Prostate gland (tissue), 2 donors: ENCODE measurements around the gene NECTIN1. TPM values are rescaled to one million over a fixed set of nuclear protein-coding genes. Genes with fewer than 3 reads are reported as not detected.
"Not testable (repeated sequence)": the region's sequence is repeated elsewhere in the genome, so short reads cannot be mapped to it uniquely, and the experiment has no call there.

Experiments used
- DNase-seq: peaks from one replicate; pipeline ENCODE4 v3.0.0-alpha.2; 2019; ENCODE audit warnings: low spot score
- H3K27ac ChIP-seq, 2 donors: fragments of 200-600 bp; sonication (generic); 2 replicates each; pipeline ENCODE4 v1.5.1; 2017 to 2019
- H3K27me3 ChIP-seq: fragments of 200-600 bp; sonication (generic); replicated peaks from 2 replicates; pipeline ENCODE4 v1.5.1; 2019; ENCODE audit not compliant: insufficient read depth
- H3K36me3 ChIP-seq, 2 donors: fragments of 200-600 bp; sonication (generic); 1 replicate in 1 of 2; 2 replicates in 1 of 2; pipeline versions ENCODE4 v1.5.1 to v1.8.1; 2017 to 2019
- H3K4me1 ChIP-seq: fragments of 200-600 bp; sonication (generic); replicated peaks from 2 replicates; pipeline ENCODE4 v1.5.1; 2019
- H3K4me3 ChIP-seq, 2 donors: fragments of 200-600 bp; sonication (generic); 2 replicates each; pipeline ENCODE4 v1.5.1; 2017 to 2019
- H3K9me3 ChIP-seq: fragments of 200-600 bp; sonication (generic); 2 replicates; pipeline ENCODE4 v1.5.1; 2017
- POLR2A ChIP-seq: fragments of 450-650 bp; IDR thresholded peaks from one replicate; pipeline ENCODE4 v1.6.1; 2016; ENCODE audit warnings: antibody characterized with exemption, mild to moderate bottlenecking
- POLR2AphosphoS5 ChIP-seq: sonication (generic); formaldehyde crosslinking; IDR thresholded peaks from one replicate; pipeline ENCODE4 v1.6.1; 2017; ENCODE audit warnings: antibody characterized with exemption
- WGBS: methylation state at CpG from one replicate; pipeline ENCODE4 v1.1.5; 2018; 5-methylcytosine and 5-hydroxymethylcytosine counted together
- intact Hi-C: fragments of 100-400 bp; cut with DNase I; formaldehyde crosslinking; loops from one replicate; pipeline ENCODE4 v1.14.2; 2022
- total RNA-seq, 2 donors: library from RNA; depleted of rRNA; stranded (reverse); fragments of >200 nt; gene quantifications; one replicate each; pipeline ENCODE4 v1.1.0, GENCODE V29; 2016
- TF ChIP-seq, protein P1 (sequence below), 4 experiments: fragments of 200-600 bp in 2 of 4; fragments of 450-650 bp in 2 of 4; sonication (generic) in 2 of 4; IDR thresholded peaks; 1 replicate in 3 of 4; 2 replicates in 1 of 4; pipeline ENCODE4 v1.5.1; 2016 to 2019; ENCODE audit warnings: antibody characterized with exemption in 4 of 4, mild to moderate bottlenecking in 2 of 4, moderate library complexity in 2 of 4

Gene NECTIN1
- total RNA-seq, 2 donors from 2014 or later = 18.7 to 28.2 TPM

DNA sequence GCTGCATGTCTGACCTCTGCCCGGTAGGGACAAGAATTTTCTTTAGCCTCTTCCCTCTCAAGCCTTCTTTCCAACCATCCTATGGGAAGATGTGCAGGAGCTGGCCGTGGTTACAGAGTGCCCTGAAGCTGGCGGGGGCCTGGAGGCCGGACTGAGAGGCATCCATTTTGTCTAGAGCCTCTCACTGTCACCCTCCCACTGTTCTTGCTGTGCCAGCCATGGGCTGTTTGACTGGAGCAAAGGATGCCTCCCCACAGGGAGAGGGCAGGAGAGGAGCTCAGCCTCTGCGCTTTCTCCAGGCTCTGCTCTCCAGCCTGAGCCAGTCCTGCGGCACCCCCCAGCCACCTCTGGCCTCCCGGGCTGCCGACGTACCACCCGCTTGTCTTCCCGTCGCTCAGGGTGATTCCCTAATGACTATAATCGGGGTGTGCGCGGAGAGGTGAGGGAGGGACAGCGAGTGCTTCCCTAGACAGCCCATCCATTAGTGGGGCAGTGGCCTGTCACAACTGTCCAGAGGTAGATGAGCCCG is 123.8 kb downstream of the NECTIN1 start:
- no peaks in the 10 kb centered on the region for H3K36me3 ChIP-seq
- H3K9me3 ChIP-seq = no peaks in the 10 kb centered on the region
- H3K27ac ChIP-seq = no peak overlapping the region
- H3K4me1 ChIP-seq = no peaks in the 10 kb centered on the region
- peaks cover 3% of the 10 kb centered on the region for H3K27me3 ChIP-seq
- no peak for DNase-seq
- TF ChIP-seq, protein P1, sequence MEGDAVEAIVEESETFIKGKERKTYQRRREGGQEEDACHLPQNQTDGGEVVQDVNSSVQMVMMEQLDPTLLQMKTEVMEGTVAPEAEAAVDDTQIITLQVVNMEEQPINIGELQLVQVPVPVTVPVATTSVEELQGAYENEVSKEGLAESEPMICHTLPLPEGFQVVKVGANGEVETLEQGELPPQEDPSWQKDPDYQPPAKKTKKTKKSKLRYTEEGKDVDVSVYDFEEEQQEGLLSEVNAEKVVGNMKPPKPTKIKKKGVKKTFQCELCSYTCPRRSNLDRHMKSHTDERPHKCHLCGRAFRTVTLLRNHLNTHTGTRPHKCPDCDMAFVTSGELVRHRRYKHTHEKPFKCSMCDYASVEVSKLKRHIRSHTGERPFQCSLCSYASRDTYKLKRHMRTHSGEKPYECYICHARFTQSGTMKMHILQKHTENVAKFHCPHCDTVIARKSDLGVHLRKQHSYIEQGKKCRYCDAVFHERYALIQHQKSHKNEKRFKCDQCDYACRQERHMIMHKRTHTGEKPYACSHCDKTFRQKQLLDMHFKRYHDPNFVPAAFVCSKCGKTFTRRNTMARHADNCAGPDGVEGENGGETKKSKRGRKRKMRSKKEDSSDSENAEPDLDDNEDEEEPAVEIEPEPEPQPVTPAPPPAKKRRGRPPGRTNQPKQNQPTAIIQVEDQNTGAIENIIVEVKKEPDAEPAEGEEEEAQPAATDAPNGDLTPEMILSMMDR (IDR thresholded peaks at IDR 0.05) = no peak
- TF ChIP-seq POLR2AphosphoS5 (no peak), POLR2A (no peak)
- WGBS = 72% methylated on average over 16 of the region's 17 CpGs
- intact Hi-C loops = no loop called here
- no peak overlapping the region for H3K4me3 ChIP-seq

DNA sequence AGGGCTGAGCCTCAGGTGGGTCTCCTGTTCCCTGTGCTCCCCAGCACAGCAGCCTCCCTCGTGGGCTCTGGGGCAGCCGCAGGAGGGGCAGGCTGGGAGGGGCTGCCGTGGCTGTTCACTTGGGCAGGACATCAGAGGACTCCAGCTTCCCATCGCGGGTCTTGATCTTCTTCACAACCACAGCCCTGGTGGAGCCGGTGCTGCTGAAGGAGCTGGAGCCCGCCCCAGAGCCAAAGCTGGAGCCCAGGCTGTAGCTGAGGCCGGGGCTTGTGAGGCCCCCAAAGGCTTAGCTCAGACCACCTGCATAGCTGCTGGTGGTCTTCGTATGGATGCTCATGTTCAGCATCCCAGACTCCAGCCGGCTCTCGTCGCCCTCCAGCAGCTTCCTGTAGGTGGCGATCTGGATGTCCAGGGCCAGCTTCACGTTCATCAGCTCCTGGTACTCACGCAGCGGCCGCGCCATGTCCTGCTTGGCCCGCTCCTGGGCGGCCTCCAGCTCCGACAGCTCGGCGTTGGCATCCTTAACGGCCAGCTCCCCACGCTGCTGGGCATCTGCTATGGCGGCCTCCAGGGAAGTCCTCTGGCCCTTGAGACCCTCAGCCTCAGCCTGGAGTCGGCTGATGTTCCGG is 126.1 kb downstream of the NECTIN1 start:
- no peak overlapping the region for H3K27ac ChIP-seq
- no peaks in the 10 kb centered on the region for H3K9me3 ChIP-seq
- TF ChIP-seq, protein P1 (IDR thresholded peaks at IDR 0.05) = no peak
- no peak for TF ChIP-seq POLR2A
- TF ChIP-seq POLR2AphosphoS5 = no peak
- H3K4me3 ChIP-seq = no peak overlapping the region
- intact Hi-C loops = no loop called here
- WGBS = 87% methylated on average over 26 of the region's 28 CpGs
- no peaks in the 10 kb centered on the region for H3K4me1 ChIP-seq
- H3K36me3 ChIP-seq = no peaks in the 10 kb centered on the region
- DNase-seq = no peak
- H3K27me3 ChIP-seq = peaks cover 3% of the 10 kb centered on the region

DNA sequence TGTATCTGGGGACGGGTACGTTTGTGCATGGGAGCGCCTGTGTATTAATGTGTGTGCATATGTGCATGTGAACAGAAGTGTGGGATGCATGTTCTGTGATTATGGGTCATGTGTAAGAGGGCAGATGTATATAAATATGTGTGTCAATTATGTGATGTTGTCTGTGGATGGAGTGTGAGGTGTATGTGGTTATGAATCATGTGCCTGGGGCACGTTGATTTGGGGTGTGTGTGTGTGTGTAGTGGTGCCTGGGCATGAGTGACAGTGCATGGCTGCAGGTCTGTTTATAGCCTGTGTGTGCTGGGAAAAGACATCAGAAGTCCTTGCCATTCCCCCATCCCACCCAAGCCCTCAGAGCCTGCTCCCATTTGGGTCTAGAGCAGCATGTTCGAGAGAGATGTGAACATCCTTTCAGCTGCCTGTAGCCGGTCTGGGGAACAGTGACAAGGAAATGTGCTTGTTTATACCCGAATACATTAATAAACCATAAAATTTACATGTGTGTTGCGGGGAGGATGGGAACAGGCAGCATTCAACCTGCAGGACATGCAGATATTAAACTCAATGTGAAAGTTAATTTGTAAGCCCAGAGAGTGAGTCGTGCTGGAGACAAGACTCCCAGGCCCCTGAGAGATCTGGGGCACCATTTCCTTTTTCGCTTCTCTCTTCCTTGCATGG is 129.0 kb downstream of the NECTIN1 start:
- intact Hi-C loops = no loop called here
- Histone ChIP-seq H3K4me1 (no peaks in the 10 kb centered on the region), H3K27ac (no peak overlapping the region), H3K27me3 (peaks cover 3% of the 10 kb centered on the region), H3K4me3 (no peak overlapping the region), H3K36me3 (no peaks in the 10 kb centered on the region), H3K9me3 (no peaks in the 10 kb centered on the region)
- DNase-seq = no peak
- 69% methylated on average over 10 of the region's 10 CpGs for WGBS
- TF ChIP-seq POLR2AphosphoS5 (no peak), POLR2A (no peak)
- TF ChIP-seq, protein P1 (IDR thresholded peaks at IDR 0.05) = no peak

DNA sequence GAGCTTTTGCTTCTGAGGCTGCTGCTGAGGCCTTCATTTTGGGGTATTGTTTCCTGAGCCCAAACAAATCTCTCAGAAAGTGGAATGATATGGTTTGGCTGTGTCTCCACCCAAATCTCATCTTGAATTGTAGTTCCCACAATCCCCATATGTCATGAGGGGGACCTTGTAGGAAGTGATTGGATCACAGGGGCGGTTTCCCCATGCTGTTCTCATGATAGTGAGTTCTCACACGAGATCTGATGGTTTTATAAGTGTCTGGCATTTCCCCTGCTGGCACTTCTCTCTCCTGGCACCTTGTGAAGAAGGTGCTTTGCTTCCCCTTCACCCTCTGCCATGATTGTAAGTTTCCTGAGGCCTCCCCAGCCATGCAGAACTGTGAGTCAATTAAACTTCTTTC is 133.1 kb downstream of the NECTIN1 start:
- WGBS = 61% methylated on average over 2 of the region's 2 CpGs
- H3K27me3 ChIP-seq, H3K4me1 ChIP-seq, DNase-seq, intact Hi-C loops, H3K9me3 ChIP-seq, H3K36me3 ChIP-seq, H3K4me3 ChIP-seq, H3K27ac ChIP-seq: not testable (repeated sequence)

DNA sequence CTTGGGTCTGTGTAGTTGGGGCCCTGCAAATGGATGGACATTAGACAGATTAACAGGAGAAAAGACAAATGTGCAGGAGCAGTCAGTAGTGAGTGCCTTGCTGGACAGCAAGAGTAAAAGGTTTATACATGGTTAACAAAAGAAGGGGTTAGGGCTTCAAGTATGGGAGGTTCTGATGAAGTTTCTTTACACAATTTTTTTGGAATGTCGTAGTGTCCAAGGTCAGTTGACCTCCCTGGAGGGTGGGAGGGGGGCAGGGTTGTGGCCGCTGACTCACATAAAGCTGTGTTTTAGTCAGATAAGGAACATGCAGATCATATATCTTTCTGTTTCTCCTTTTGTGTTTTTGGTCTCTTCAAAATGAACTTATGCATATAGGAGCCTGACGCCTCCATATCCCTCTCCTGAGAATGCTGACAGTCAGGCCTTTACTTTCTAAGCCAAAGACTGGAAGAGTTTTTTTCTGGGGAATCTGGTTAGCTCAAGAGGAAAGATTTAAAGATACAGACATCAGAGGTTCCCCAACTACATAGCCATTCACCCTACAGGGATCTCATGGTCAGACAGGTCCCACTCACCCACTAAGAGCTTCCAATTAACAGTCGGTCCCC is 134.3 kb downstream of the NECTIN1 start:
- TF ChIP-seq POLR2AphosphoS5 = no peak
- TF ChIP-seq POLR2A = no peak
- TF ChIP-seq, protein P1 (IDR thresholded peaks at IDR 0.05) = no peak
- intact Hi-C loops = no loop called here
- Histone ChIP-seq H3K4me1 (no peaks in the 10 kb centered on the region), H3K4me3 (no peak overlapping the region), H3K27me3 (no peaks in the 10 kb centered on the region), H3K9me3 (no peaks in the 10 kb centered on the region), H3K27ac (no peak overlapping the region), H3K36me3 (no peaks in the 10 kb centered on the region)
- DNase-seq = no peak
- 77% methylated on average over 4 of the region's 4 CpGs for WGBS
